Inferior parietal cortex (tissue), 1 donor: ENCODE data around the gene PARD3B.

Experiments used
- DNase-seq: peaks from one replicate; pipeline ENCODE4 v3.0.0-alpha.2; 2016; ENCODE audit errors: extremely low spot score

The PARD3B gene

DNA sequence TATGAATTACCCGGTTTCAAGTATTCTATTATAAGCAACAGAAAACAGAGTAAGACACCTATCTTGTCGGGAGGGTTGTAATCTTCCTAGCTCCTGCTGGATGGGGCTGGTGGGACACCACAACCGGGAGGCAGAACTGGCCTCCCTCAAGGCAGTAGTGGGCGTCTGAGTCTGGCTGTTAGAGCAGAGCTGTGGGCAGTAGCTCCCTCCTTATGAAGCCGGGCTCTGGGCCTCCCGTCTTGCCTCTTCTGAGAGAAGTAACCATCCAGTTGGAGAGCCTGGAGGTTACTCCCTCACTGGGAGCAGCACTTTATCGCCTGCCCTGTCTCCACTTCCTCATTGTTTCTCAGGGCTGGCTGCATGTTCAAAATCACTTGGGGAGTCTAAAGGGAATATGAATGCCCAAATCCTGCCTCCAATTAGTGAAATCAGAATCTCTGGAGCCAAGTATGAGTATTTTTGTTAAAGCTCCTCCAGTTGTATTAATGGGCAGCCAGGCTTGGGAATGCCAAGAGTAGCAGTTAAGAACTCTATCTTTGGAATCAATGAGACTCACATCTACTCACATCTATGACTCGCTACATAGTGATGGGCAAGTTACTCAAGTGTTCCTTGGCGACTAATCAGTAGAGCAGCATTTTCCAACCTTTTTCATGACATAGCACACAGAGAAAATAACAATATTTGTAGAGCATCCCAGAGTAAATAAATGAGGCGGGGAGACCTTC, 1109.8 kb downstream of the PARD3B start:
- no peak for DNase-seq

DNA sequence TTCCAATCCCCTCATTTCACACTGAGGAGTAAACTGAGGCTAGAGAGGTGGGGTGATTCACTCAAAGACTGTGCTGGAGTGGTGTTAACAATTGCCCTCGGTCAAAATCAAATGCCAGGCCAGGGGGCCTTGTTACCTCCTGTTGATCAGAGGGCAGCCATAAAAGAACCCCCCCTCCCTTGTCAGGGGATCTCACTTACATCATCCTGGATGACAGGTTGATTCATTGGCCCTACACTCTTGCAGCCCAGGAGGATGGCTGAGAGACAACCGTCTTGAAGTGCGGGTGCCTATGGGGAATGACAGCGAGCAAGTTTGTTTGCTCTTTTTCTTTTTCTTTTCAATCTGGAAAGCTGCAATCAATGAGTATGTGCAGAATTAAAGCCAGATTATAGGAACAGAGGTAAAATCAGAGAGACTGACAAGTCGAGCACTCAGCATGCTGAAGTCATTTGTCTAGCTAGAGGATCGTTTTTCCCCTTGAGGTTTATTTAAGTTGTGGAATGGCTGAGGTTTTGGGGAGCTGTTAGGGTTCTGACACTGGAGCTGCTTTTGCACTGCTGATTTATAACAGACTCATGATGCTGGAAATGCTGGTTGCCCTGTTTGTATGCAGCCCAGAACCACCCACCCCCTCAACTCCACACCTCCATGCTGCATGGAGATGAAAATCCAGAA, 1110.6 kb downstream of the PARD3B start:
- DNase-seq = no peak

DNA sequence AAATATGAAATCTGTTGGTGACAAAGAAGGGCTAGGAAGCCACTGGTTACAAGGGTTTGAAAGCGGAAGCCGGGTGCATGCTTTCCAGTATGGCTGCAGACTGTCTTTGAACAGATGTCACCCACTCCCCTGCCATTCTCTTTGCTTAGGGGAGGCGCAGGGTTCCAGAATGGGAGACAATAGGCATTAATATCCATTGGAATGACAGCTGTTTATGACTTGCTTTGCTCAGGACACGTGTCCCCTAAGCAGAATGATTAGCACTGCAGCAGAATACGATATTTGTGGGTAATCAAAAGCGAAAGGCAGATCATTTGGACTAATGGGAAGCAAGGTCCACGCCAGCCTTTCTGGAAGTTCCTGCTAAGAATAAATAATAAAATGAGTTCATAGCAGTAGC, 1111.2 kb downstream of the PARD3B start:
- no peak for DNase-seq

DNA sequence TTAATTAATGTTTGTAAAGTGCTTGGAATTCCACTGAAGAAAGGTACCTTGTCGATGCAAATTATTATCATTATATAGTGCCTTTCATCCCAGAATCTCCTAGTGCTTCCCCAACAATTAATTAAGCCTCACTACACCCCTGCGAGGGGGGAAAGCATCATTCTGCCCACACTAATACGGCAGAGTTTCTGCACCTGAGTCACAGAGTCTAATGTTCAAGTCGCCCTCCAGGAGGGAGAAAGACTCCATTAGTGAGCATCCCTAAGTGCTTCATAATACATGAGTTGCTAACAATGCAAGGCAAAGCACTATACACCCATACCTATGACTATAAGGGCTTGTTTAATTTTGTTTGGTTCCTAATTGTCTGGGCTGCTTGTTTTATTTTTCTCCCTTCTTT, 1111.7 kb downstream of the PARD3B start:
- DNase-seq = no peak

DNA sequence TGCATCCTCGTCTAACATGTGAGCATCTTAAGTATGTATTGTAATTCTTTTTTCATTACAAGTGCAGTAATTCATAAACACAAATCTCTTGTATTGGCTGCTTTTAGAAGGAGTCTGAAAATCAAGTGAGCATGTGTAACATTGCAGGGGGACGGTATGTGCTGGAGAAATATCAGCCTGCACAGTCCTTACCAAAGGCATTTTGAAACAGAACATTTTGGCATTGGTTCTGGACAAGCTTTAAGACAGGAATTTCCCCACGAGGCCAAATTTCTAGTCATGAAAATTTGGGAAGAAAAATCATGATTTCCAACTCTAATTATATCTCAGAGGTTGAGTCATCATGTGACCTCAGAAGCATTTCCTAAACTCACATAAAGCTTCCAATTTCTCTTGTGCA, 1112.3 kb downstream of the PARD3B start:
- no peak for DNase-seq

DNA sequence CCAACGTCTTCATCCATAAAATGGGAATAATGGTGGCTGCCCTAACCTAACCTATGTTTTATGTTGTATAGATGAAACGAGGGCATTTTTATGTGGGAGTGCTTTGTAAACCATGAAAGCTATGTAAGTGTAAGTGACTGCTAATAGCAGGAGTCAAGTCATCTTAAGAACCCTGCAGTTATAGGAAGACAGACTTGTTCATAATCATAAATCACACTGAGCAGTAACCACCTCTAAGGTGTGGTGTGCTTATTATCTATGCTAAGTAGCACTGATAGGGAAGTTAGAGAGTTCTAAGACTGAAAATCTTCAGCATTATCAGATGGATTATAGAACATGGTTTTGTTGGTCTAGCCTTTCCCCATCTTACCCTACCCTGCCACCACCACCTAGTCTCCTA, 1112.8 kb downstream of the PARD3B start:
- no peak for DNase-seq

DNA sequence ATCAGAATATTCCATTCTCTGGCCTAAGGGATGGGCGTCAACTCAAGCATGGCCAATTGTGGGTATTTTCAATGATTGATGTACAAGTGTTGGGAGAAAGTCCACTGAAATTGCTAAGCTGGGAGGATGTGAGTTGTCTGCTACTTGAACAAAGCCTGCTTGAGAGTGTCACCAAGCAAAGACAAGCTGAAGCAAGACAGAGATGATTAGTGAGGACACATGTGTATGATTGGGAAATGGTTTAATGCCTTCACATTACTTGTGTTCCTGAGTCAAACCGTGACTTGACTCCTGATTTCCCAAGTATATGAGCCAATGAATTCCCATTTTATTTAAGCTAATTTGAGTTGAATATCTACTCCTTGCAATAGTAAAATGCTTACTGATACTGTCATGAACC, 1113.3 kb downstream of the PARD3B start:
- DNase-seq = no peak

DNA sequence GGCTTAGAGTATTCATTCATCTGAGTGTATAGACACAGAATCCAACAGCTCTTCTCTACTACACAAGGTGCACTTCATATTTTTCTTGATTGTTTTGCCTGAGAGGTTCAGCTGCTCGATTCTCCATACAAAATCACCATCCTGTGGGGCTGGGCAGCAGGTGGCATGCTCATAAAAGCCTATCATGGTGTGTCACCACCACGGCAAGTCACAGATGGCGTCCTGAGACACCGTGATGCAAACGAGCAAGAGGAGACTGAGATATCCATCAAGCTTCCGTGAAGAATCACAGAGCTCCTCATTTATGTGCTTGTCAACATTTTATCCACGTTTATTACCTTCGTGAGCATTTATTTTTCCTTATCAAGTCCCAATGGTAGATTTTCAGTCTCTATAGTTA, 1114.6 kb downstream of the PARD3B start:
- DNase-seq = no peak

DNA sequence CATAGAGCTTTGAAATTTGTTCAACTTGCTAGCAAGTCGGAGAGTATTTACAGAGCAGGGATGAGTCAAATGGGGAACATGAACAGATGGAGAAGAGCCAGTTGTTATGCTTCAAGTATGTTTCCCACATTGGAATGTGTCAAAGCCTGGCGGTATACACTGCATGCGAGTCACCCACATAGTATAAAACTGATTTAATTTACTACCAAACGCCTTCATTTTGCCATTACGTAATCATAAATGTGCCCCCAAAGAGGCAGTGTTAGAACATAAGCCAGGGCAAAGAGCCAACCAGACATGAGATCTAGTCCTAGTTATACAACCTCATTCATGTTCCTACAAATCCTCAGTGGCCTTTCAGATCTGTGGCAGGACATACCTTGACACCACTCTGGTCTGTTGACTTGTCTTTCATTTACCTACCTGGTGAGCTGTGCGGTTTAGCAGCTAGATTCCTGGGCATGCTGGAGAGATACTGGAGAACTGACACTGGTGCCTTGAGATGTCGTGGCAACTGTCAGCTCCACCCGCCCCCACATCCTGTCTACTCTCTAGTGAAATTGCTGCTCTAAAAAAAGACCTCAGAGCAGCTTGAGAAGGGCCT, 1115.3 kb downstream of the PARD3B start:
- peak; percentile 54 for DNase-seq

DNA sequence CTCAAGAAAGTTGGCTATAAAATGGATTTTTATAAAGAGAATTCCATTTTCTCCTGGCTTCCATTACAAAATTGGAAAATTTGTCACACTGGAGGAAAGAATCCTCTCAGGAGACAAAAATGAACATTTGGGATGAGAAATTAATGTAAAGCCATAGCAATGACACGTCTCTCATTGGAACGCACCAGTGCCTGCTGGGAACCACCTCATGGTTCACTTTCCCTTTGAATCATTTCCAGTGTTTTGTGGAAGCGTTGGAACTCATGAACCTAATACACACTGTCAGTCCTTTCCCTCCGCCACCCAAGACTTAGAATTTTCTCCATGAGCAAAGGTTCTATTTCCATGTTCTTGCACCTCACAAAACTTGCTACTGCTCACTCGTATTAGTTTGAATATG, 1116.0 kb downstream of the PARD3B start:
- DNase-seq = no peak

DNA sequence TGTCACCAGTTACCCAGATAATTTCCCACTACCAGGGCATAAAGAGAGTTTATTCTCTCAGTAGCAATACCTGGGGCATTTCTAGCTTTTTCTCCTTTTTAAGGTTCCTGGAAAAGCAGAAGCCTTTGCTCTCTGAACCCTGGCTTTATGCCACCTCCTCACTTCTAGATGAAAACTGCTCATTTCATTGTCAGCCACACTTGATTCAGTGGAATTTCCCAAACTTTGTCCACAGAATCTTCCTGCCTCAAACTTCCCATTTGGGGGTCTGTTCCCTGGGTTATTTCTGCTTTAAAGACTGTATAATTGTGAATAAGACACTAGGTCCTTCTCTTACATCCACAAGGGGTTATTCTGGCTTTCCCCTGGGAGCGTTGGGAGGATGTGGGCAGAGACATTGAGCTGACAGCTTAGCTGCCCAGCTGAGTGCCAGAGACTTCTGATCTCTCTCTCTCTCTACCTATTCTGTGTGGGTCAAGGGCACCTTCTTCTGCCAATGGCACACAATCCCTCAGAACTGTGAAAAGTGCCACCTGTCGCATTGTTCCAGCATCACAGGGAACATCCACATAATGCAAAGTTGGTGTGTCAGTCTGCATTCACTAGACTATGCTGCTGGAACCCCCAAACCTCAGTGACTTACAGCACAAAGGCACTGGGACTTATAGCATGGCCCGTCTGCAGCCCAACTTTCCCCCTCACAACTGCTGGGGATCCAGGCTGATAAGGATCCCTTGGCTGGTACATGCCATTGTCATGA, 1117.1 kb downstream of the PARD3B start:
- no peak for DNase-seq

DNA sequence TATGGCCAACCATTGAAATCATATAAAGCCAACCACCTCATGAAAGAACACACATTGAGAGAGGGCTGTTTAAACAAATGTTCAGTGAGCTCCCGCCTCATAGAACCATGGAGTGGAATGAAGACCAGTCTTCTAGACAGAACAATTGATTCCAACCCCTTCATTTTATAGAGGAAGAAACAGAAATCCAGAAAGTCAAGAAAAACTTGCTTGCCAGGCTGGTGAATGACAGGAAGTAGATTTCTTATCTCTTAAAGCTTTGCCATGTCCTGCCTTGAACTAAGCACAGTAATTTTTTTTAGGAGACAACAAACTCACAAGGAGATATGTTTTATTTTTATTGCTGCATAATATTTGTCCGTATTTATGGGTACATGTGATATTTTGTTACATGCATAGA, 1120.5 kb downstream of the PARD3B start:
- no peak for DNase-seq
